ENCODE measurements around the gene LHX2. TPM values are rescaled to one million over a fixed set of nuclear protein-coding genes. Genes with fewer than 3 reads are reported as not detected.

LHX2 gene
- total RNA-seq, 1 experiment from 2014 or later, result not detected

- no peak overlapping the region for H3K23ac ChIP-seq (ENCODE audit: insufficient read length, low read depth, low read length)
- H2BK15ac ChIP-seq (ENCODE audit: low read depth, low read length), result no peak overlapping the region
- no peak overlapping the region for H2BK20ac ChIP-seq (ENCODE audit: low read depth, low read length, poor library complexity, severe bottlenecking)
- no CpG with 5 or more reads among the region's 4 CpGs for WGBS (ENCODE audit: extremely low coverage, insufficient read length, low lambda C conversion rate)
- no peaks in the 10 kb centered on the region for H4K20me1 ChIP-seq (ENCODE audit: control insufficient read depth, insufficient read depth, insufficient read length)
- Mint-ChIP-seq H3K27ac (no peak overlapping the region), H3K36me3 (ENCODE audit: insufficient read depth in 1 of 3, low read depth in 3 of 3) (no peaks in the 10 kb centered on the region; a peak in 1 of 7 replicates), H3K27me3 (ENCODE audit: low read depth) (peaks cover 3% of the 10 kb centered on the region), H3K4me1 (peaks cover 0 to 12% of the 10 kb centered on the region in 2 experiments; a peak in 3 of 4 replicates), H3K4me3 (no peak overlapping the region), H3K9me3 (peaks cover 0 to 3% of the 10 kb centered on the region in 2 experiments; a peak in 2 of 5 replicates)
- no peak overlapping the region for H3K9ac ChIP-seq (ENCODE audit: extremely low read depth, insufficient read length, low read length)
- H2AFZ ChIP-seq (ENCODE audit: low read length), result no peak overlapping the region
- H3K27me3 ChIP-seq (ENCODE audit: insufficient read depth, low read length), result no peaks in the 10 kb centered on the region
- no peak overlapping the region for H2BK120ac ChIP-seq (ENCODE audit: low read depth, low read length, poor library complexity, severe bottlenecking)
- no peak overlapping the region for H3K4ac ChIP-seq (ENCODE audit: low read depth, low read length)
- H2BK5ac ChIP-seq (ENCODE audit: insufficient read length, low read length), result no peak overlapping the region
- no peak overlapping the region for H3K14ac ChIP-seq (ENCODE audit: insufficient read depth, low read length)
- no peak overlapping the region for H3K18ac ChIP-seq (ENCODE audit: insufficient read length, low read depth, low read length)
- H3K4me2 ChIP-seq (ENCODE audit: insufficient read depth, insufficient read length, low read length), result no peak overlapping the region
- DNase-seq, result no peak
- TF ChIP-seq CTCF (conservative IDR thresholded peaks at IDR 0.05), result no peak
- no peaks in the 10 kb centered on the region; the same call in 1 of the 2 replicates for H3K4me1 ChIP-seq (ENCODE audit: insufficient read depth, low read length)
- H3K9me3 ChIP-seq (ENCODE audit: control insufficient read depth, low read depth, low read length), result no peaks in the 10 kb centered on the region
- H4K5ac ChIP-seq (ENCODE audit: insufficient read length, low read depth, low read length), result no peak overlapping the region
- H2BK12ac ChIP-seq (ENCODE audit: insufficient read length, low read depth, low read length), result no peak overlapping the region
- no peak overlapping the region for H2AK5ac ChIP-seq (ENCODE audit: insufficient read length, low read length)
- no peak overlapping the region for H4K91ac ChIP-seq (ENCODE audit: insufficient read length, low read depth, low read length)
- H3K79me1 ChIP-seq (ENCODE audit: insufficient read depth, low read depth, low read length, poor library complexity, severe bottlenecking), result no peaks in the 10 kb centered on the region
- no peak overlapping the region for H4K8ac ChIP-seq (replicated peaks; ENCODE audit: insufficient read length, low read depth, low read length)
- no peak overlapping the region for H3K56ac ChIP-seq (ENCODE audit: insufficient read length, low read depth, low read length)
- H3K79me2 ChIP-seq (ENCODE audit: insufficient read depth, low read length), result no peaks in the 10 kb centered on the region
- H3T11ph ChIP-seq (ENCODE audit: low read length), result no peak overlapping the region
- no peak overlapping the region for H3K27ac ChIP-seq (ENCODE audit: insufficient read length, low read depth, low read length)
- H3K23me2 ChIP-seq (ENCODE audit: insufficient read length, low read depth, low read length, poor library complexity, severe bottlenecking), result no peaks in the 10 kb centered on the region
Measured at GRCh38 chr9:124078641-124079040, 67.1 kb downstream of the LHX2 start.

Measured in H9 (cell line).